Measurements from ENCODE around the gene TTLL1.

The TTLL1 gene

GRCh38 chr22:43050995-43051394 is 38.2 kb downstream of the TTLL1 start:
- TF ChIP-seq POLR2AphosphoS5 (IDR thresholded peaks at IDR 0.05; ENCODE audit: low read depth, low read length) (no peak), FOXP2 (optimal IDR thresholded peaks at IDR 0.05; ENCODE audit: borderline replicate concordance, extremely low read depth, extremely low read length, insufficient read depth) (no peak), SIN3A (IDR thresholded peaks at IDR 0.05; ENCODE audit: borderline replicate concordance, insufficient read depth, low read length) (no peak), REST (IDR thresholded peaks at IDR 0.05; ENCODE audit: insufficient read depth in 1 of 2, low read depth in 2 of 2, low read length in 2 of 2) (no peak), TAF1 (IDR thresholded peaks at IDR 0.05; ENCODE audit: borderline replicate concordance, insufficient read depth, low read length) (no peak)

- TF ChIP-seq FOXP2 (optimal IDR thresholded peaks at IDR 0.05; ENCODE audit: borderline replicate concordance, extremely low read depth, extremely low read length, insufficient read depth) = no peak
- TF ChIP-seq REST (IDR thresholded peaks at IDR 0.05; ENCODE audit: insufficient read depth in 1 of 2, low read depth in 2 of 2, low read length in 2 of 2) = no peak
- no peak for TF ChIP-seq TAF1 (IDR thresholded peaks at IDR 0.05; ENCODE audit: borderline replicate concordance, insufficient read depth, low read length)
- no peak for TF ChIP-seq POLR2AphosphoS5 (IDR thresholded peaks at IDR 0.05; ENCODE audit: low read depth, low read length)
- TF ChIP-seq SIN3A (IDR thresholded peaks at IDR 0.05; ENCODE audit: borderline replicate concordance, insufficient read depth, low read length) = no peak
Measured at GRCh38 chr22:43047605-43048004, 41.6 kb downstream of the TTLL1 start.

GRCh38 chr22:43044290-43044712 is 44.9 kb downstream of the TTLL1 start:
- TF ChIP-seq POLR2AphosphoS5 (IDR thresholded peaks at IDR 0.05; ENCODE audit: low read depth, low read length) = no peak
- TF ChIP-seq FOXP2 (optimal IDR thresholded peaks at IDR 0.05; ENCODE audit: borderline replicate concordance, extremely low read depth, extremely low read length, insufficient read depth) = no peak
- TF ChIP-seq SIN3A (IDR thresholded peaks at IDR 0.05; ENCODE audit: borderline replicate concordance, insufficient read depth, low read length) = no peak
- TF ChIP-seq REST (IDR thresholded peaks at IDR 0.05; ENCODE audit: insufficient read depth in 1 of 2, low read depth in 2 of 2, low read length in 2 of 2) = no peak
- no peak for TF ChIP-seq TAF1 (IDR thresholded peaks at IDR 0.05; ENCODE audit: borderline replicate concordance, insufficient read depth, low read length)

- TF ChIP-seq SIN3A (IDR thresholded peaks at IDR 0.05; ENCODE audit: borderline replicate concordance, insufficient read depth, low read length) = no peak
- no peak for TF ChIP-seq REST (IDR thresholded peaks at IDR 0.05; ENCODE audit: insufficient read depth in 1 of 2, low read depth in 2 of 2, low read length in 2 of 2)
- TF ChIP-seq POLR2AphosphoS5 (IDR thresholded peaks at IDR 0.05; ENCODE audit: low read depth, low read length) = no peak
- TF ChIP-seq FOXP2 (optimal IDR thresholded peaks at IDR 0.05; ENCODE audit: borderline replicate concordance, extremely low read depth, extremely low read length, insufficient read depth) = no peak
- no peak for TF ChIP-seq TAF1 (IDR thresholded peaks at IDR 0.05; ENCODE audit: borderline replicate concordance, insufficient read depth, low read length)
Measured at GRCh38 chr22:43042101-43042780, 47.0 kb downstream of the TTLL1 start.

All from PFSK-1 (cell line).